Amygdala (tissue), 56 donors: ENCODE results near the gene SEC63.
"Not testable (repeated sequence)": the region's sequence is repeated elsewhere in the genome, so short reads cannot be mapped to it uniquely, and the experiment has no call there.

Source experiments
- DNase-seq, 56 donors: peaks; one replicate each; lab custom pipeline; 2025; lab: John Stamatoyannopoulos, UW

Gene SEC63

GRCh38 chr6:107936162-107936909 lies 21.7 kb downstream of the SEC63 start:
- DNase-seq, result no peak

GRCh38 chr6:107934229-107934628 lies 23.8 kb downstream of the SEC63 start:
- not testable (repeated sequence) for DNase-seq

- no peak for DNase-seq
These were observed 25.4 kb downstream of the SEC63 start for GRCh38 chr6:107932580-107932979.

GRCh38 chr6:107931894-107932293 lies 26.1 kb downstream of the SEC63 start:
- DNase-seq, result no peak

- DNase-seq, result no peak
These were observed 29.0 kb downstream of the SEC63 start for GRCh38 chr6:107928984-107929383.

GRCh38 chr6:107926697-107927544 lies 31.1 kb downstream of the SEC63 start:
- not testable (repeated sequence) for DNase-seq

GRCh38 chr6:107917451-107918375 lies 40.3 kb downstream of the SEC63 start:
- no peak for DNase-seq

- DNase-seq, result not testable (repeated sequence)
These were observed 41.0 kb downstream of the SEC63 start for GRCh38 chr6:107916961-107917360.

GRCh38 chr6:107911692-107912091 lies 46.3 kb downstream of the SEC63 start:
- no peak for DNase-seq

GRCh38 chr6:107894809-107895396 lies 63.1 kb downstream of the SEC63 start:
- no peak for DNase-seq

GRCh38 chr6:107890431-107890830 lies 67.6 kb downstream of the SEC63 start:
- not testable (repeated sequence) for DNase-seq

GRCh38 chr6:107885950-107886349 lies 72.1 kb downstream of the SEC63 start:
- DNase-seq, result not testable (repeated sequence)

- DNase-seq, result no peak
These were observed 78.1 kb downstream of the SEC63 start for GRCh38 chr6:107879941-107880340.

GRCh38 chr6:107877968-107878367 lies 80.0 kb downstream of the SEC63 start:
- no peak for DNase-seq

GRCh38 chr6:107871976-107872375 lies 86.0 kb downstream of the SEC63 start:
- no peak for DNase-seq

- not testable (repeated sequence) for DNase-seq
These were observed 86.5 kb downstream of the SEC63 start for GRCh38 chr6:107871512-107871911.

GRCh38 chr6:107871016-107871415 lies 87.0 kb downstream of the SEC63 start:
- no peak for DNase-seq

- no peak for DNase-seq
These were observed 87.6 kb downstream of the SEC63 start for GRCh38 chr6:107870381-107870780.

GRCh38 chr6:107869871-107870270 lies 88.1 kb downstream of the SEC63 start:
- DNase-seq, result no peak
